HG03521 (cell line): ENCODE data around the gene GTF2F1.
"Not testable (repeated sequence)": the region's sequence is repeated elsewhere in the genome, so short reads cannot be mapped to it uniquely, and the experiment has no call there.

Experiments
- ATAC-seq: cut with Tn5 transposase; IDR thresholded peaks from one replicate; pipeline ENCODE4 v1.9.1; 2021; ENCODE audit warnings: mild to moderate bottlenecking, moderate library complexity; ENCODE audit not compliant: unreplicated experiment

GTF2F1 gene

DNA sequence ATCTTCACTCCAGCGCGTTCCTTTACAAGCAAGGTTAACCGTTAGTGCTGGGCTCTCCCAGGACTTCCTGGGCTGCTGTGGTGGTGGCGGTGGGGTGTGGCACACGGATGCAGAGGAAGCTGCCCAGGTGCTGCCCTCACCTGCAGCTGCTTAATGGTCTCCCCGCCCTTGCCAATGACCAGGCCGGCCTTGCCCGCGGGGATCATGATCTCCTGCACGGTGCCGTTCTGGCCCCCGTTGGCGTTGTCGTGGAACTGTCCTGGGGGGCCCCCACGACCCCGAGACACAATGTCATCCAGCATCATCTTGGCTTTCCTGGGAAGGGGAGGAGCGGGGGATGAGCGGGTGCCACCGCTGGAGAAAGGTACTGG, 25.6 kb upstream of the GTF2F1 start:
- ATAC-seq = no peak

DNA sequence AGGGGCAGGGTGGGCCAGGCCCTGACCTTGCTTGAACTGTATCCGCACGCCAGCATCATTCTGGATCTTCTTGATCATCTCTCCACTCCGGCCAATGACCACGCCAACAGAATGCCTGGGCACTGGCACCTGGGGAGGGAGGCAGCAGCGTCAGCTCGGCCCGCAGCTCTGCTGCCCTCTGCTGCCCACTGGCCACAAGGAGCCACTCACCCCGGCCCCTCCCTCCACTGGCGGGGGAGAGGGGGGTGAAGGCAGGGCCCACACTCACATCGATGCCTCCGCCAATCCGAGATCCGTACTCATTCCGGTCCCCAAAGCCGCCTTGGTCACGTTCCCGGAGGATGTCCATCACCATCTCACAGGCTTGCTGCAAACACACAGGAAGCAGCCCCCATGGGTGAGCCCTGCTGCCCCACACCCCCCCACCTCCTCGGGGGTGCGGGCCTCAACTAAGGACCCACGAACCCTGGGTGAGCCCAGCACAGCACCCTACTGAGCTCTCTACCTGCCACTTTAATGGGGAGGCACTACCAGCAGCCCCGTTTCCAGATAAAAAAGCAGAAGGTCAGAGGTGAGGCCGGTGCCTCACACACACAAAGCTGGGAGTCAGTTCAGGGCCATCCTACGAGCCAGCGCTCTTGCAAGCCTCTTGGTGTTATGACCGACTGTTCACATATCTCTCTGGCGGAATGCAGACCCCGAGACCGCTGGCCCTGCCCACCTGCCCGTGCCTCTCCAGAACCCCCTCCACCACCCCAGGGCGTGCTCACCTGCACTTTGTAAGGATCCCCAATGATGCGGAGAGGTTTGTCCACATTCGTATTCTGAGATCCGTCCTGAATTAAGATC, 25.0 kb upstream of the GTF2F1 start:
- no peak for ATAC-seq

- no peak for ATAC-seq
These were observed 23.9 kb upstream of the GTF2F1 start for GRCh38 chr19:6416658-6417405.

GRCh38 chr19:6415591-6416190, 22.7 kb upstream of the GTF2F1 start:
- no peak for ATAC-seq

DNA sequence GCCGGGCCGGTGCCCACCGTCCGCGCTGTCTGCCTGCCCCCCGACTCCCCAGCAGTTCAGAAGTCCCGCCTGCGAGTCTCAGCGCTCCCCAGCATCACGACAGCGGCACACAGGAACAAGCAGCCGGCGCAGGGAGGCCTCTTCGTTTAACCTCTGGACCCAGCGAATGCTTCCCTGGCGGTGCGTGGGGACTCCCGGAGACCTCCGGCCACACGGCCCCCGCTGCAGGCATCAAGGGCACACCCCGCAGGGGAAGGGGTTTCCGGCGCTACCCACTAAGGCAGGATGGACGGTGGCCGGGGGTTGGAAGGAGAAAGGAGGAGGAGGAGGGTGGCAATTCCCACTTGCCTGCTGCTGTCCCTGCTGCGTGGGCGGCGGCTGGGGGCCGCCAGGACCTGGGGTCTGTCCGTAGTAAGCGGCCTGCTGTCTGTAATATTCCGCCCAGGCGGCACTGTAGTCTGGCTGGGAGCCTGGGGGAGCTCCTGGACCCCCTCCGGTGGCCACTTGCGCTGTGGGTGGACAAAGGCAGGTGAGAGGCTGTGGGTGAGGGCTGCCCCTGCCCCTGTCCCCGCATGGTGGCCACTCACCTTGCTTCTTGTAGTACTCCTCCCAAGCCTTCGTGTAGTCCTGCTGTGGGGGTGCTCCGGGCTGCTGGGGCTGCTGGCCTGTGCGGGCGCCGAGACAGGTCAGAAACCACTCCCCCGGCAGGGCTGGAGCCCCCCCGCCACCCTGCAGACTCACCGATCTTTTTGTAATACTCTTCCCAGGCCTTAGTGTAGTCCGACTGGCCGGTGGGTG, 22.0 kb upstream of the GTF2F1 start:
- ATAC-seq = no peak

DNA sequence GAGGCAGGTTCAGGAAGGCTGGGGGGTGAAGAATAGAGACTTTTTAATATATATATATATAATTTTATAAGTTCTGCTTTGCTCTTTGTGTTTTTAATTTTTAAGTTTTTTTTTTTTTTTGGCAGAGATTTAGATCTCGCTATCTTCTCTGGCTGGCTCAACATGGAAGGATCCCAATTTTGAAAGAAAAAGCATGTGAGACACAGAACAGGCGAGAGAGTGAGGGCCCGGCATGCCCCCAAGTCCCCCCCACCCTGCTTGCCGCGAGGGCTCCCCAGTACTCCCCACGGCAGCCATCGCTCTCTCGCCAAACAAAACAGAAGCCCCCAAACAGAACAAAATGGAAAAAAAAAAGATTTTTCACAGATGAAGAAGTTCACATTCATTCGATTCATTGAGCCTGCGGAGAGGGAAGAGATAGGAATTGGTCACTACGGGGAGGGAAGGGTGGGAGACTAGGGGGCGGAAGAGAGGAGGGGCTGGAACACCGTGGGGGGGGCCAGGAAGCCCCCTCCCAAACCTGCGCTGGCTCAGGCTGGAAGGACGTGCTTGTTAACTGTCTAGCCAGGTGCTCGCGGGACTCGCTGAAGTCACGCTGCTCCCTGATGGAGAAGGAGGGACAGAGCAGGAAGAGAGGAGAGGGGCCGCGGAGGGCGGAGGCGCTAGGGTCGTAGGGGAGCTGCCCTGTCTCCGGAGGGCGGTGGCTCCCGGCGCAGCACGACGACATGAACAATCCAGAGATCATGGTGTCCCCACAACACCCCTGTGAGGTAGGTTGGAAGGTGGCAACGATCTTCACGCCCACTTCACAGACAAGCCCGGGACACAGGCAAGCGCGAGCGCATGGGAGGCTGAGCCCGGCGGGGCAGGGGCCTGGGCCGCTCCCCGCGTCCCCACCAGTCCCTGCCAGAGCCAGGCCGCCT, 21.0 kb upstream of the GTF2F1 start:
- no peak for ATAC-seq

- ATAC-seq = no peak
These were observed 20.3 kb upstream of the GTF2F1 start for GRCh38 chr19:6413291-6413690.

GRCh38 chr19:6412447-6413091, 19.6 kb upstream of the GTF2F1 start:
- ATAC-seq = no peak

- ATAC-seq = no peak
These were observed 19.1 kb upstream of the GTF2F1 start for GRCh38 chr19:6412061-6412446.

DNA sequence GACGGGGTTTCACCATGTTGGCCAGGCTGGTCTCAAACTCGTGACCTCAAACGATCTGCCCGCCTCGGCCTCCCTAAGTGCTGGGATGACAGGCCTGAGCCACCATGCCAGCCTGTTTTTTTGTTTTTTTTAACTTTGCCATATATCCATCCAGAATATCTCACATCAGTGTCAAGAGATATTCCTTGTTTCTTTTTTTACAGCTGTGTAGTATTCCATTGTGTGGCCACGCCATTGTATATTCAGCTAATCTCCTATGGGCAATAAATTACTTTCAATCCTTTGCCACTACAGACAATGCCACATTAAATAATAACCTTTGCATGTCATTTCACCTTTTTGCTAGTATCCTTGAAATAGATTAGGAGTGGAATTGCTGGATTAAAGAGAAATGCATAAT, 16.4 kb upstream of the GTF2F1 start:
- no peak for ATAC-seq

GRCh38 chr19:6406401-6406800, 13.4 kb upstream of the GTF2F1 start:
- ATAC-seq = no peak

DNA sequence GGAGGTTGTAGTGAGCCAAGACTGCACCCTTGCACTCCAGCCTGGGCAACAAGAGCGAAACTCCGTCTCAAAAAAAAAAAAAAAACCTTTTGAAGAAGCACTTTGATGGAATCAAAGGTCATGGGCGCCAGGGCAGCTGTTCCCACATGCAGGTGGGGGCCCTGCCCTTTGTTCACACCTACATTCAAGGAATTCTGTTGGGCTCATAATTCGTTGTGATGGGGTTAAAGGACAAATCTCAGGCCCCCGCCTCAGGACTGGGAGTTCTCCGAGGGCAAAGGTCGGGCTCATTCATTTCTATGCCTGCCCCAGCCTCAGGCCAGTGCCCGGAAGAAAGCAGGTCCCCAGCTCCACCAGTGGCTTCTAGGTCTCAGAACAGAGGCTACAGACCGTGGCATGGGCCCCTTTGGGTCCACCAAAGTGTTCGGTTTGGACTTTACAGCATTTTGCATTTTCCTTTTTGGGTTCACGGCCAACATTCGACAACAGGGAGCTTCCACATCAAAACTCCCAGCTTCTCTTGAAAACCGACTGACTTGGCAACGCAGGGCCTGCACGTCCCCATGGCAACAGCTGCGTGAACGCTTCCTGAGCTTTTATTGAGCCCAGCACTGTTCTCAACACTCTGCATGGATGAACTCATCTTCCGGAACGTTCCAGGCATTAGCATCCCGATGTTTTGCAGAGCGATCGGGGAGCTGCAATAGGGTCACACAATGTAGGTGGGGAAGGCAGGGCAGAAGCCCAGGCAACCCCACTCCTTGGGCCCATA, 10.1 kb upstream of the GTF2F1 start:
- no peak for ATAC-seq

GRCh38 chr19:6402058-6402457, 9.1 kb upstream of the GTF2F1 start:
- no peak for ATAC-seq

- not testable (repeated sequence) for ATAC-seq
These were observed 7.3 kb upstream of the GTF2F1 start for GRCh38 chr19:6400062-6400944.

GRCh38 chr19:6396305-6396704, 3.3 kb upstream of the GTF2F1 start:
- no peak for ATAC-seq

DNA sequence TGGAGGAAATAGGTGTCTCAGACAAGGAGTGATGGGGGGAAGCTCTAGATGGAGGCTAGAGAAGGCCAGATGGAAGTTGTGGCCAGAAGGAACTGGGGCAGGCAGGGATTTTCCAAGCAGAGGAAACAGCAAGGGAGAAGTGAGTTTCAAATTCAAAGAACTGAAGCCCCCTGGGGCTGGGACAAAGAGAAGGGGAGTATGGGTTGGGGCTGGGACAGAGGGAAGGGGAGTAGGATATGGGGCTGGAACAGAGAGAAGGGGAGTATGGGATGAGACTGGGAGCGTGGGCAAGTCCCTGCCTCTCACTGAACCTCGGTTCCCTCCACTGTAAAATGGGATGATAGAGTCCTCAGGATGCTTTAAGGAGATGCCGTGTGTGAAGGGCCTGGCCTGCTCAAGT, 1.9 kb upstream of the GTF2F1 start:
- ATAC-seq = no peak

DNA sequence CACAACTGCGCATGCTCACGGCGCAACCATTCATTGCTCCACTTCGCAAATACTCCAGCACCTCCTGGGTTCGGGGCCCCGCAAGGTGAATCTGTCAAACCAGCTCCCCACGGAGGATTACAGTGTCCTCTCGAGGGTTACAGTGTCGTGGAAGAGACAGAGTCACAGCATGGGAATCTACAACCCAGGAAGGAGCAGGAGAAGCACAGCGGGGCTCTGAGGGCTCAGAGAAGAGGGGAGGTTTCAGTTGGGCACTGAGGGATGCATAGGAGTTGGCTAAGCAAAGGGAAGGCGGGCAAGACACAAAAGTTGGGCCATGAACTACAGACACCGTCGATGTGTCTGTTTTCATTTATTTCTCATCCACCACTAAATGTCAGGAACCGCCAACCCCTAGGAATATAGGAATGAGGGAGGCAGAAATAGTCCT, 1.0 kb upstream of the GTF2F1 start:
- ATAC-seq = no peak
